Amniotic stem cell (primary cell): ENCODE measurements around the gene KIF19.

Source experiments
- DNase-seq: peaks from one replicate; lab custom pipeline; 2025; lab: John Stamatoyannopoulos, UW

The KIF19 gene

GRCh38 chr17:74362810-74363498 lies 36.9 kb downstream of the KIF19 start:
- no peak for DNase-seq

- DNase-seq: no peak
These were observed 41.2 kb downstream of the KIF19 start, which contains the start of gene GPR142 for GRCh38 chr17:74367206-74367605. GPR142 (plus strand) TSS chr17:74367506; CDS start chr17:74369541, 2,035 bp downstream.

GRCh38 chr17:74368341-74369081 lies 42.5 kb downstream of the KIF19 start:
- no peak for DNase-seq

- no peak for DNase-seq
These were observed 43.2 kb downstream of the KIF19 start for GRCh38 chr17:74369221-74369620.

- DNase-seq: no peak
These were observed 43.9 kb downstream of the KIF19 start for GRCh38 chr17:74369665-74370490.

- DNase-seq: no peak
These were observed 45.7 kb downstream of the KIF19 start for GRCh38 chr17:74371653-74372147.

- no peak for DNase-seq
These were observed 46.4 kb downstream of the KIF19 start for GRCh38 chr17:74372426-74372825.

GRCh38 chr17:74373838-74374606 lies 48.0 kb downstream of the KIF19 start:
- DNase-seq: no peak

- no peak for DNase-seq
These were observed 48.8 kb downstream of the KIF19 start for GRCh38 chr17:74374858-74375257.

- no peak for DNase-seq
These were observed 53.6 kb downstream of the KIF19 start for GRCh38 chr17:74379495-74380085.

- DNase-seq: no peak
These were observed 54.3 kb downstream of the KIF19 start for GRCh38 chr17:74380086-74380958.

- DNase-seq: no peak
These were observed 55.2 kb downstream of the KIF19 start for GRCh38 chr17:74380959-74381808.

GRCh38 chr17:74383141-74383540 lies 57.1 kb downstream of the KIF19 start:
- no peak for DNase-seq

GRCh38 chr17:74385201-74385600 lies 59.2 kb downstream of the KIF19 start:
- no peak for DNase-seq

- no peak for DNase-seq
These were observed 60.4 kb downstream of the KIF19 start for GRCh38 chr17:74386386-74386785.

GRCh38 chr17:74387365-74388218 lies 61.6 kb downstream of the KIF19 start:
- no peak for DNase-seq

- DNase-seq: no peak
These were observed 63.2 kb downstream of the KIF19 start for GRCh38 chr17:74389084-74389753.
